CD14-positive monocyte (primary cell): ENCODE results near the gene PPP2R2D. TPM values are rescaled to one million over a fixed set of nuclear protein-coding genes. Genes with fewer than 3 reads are reported as not detected.

Source experiments
- DNase-seq, 3 donors: peaks; one replicate each; pipeline ENCODE4 v3.0.0-alpha.2; 2011 to 2022
- H2AFZ ChIP-seq: 2 replicates; pipeline ENCODE4 v1.6.0; 2012; ENCODE audit warnings: mild to moderate bottlenecking, low read depth, low read length, inconsistent platforms; ENCODE audit not compliant: insufficient read depth, poor library complexity, severe bottlenecking
- H3K27ac ChIP-seq, 2 donors: 1 replicate in 1 of 2; 2 replicates in 1 of 2; pipeline ENCODE4 v1.5.1; 2012 to 2013; ENCODE audit warnings: low read length in 2 of 2, control low read depth in 1 of 2, inconsistent platforms in 1 of 2, low read depth in 1 of 2, mild to moderate bottlenecking in 1 of 2
- H3K27me3 ChIP-seq, 2 donors: one replicate each; pipeline versions ENCODE4 v1.6.0 to v1.6.1; 2011 to 2013; ENCODE audit warnings: low read length in 2 of 2; ENCODE audit not compliant: control insufficient read depth in 2 of 2, insufficient read depth in 2 of 2
- H3K36me3 ChIP-seq, 2 donors: replicated peaks in 1 of 2; 1 replicate in 1 of 2; 2 replicates in 1 of 2; pipeline versions ENCODE4 v1.5.1 to v1.6.1; 2012 to 2013; ENCODE audit warnings: low read length in 2 of 2, control low read depth in 1 of 2, inconsistent platforms in 1 of 2, mild to moderate bottlenecking in 1 of 2; ENCODE audit not compliant: insufficient read depth in 2 of 2, control insufficient read depth in 1 of 2
- H3K4me1 ChIP-seq, 2 donors: 1 replicate in 1 of 2; 2 replicates in 1 of 2; pipeline versions ENCODE4 v1.5.1 to v1.6.1; 2012 to 2013; ENCODE audit warnings: low read length in 2 of 2, control low read depth in 1 of 2, inconsistent platforms in 1 of 2, mild to moderate bottlenecking in 1 of 2, moderate library complexity in 1 of 2; ENCODE audit not compliant: insufficient read depth in 2 of 2, control insufficient read depth in 1 of 2
- H3K4me2 ChIP-seq: replicated peaks from 2 replicates; pipeline ENCODE3; 2012; ENCODE audit warnings: low read length, moderate library complexity, mild to moderate bottlenecking; ENCODE audit not compliant: poor library complexity, severe bottlenecking; ENCODE audit errors: extremely low read depth
- H3K4me3 ChIP-seq, 3 experiments: fragments of 200-600 bp in 1 of 3; sonication (generic) in 1 of 3; replicated peaks in 1 of 3; 1 replicate in 2 of 3; 2 replicates in 1 of 3; pipeline ENCODE4 v1.5.1; 2011 to 2013; ENCODE audit warnings: low read length in 3 of 3, mild to moderate bottlenecking in 3 of 3, control low read depth in 2 of 3, low read depth in 2 of 3, inconsistent platforms in 1 of 3, moderate library complexity in 1 of 3
- H3K79me2 ChIP-seq: 2 replicates; pipeline ENCODE4 v1.6.0; 2012; ENCODE audit warnings: mild to moderate bottlenecking, control low read depth, inconsistent platforms, low read length, moderate library complexity; ENCODE audit not compliant: insufficient read depth
- H3K9ac ChIP-seq: 2 replicates; pipeline ENCODE4 v1.6.0; 2017; ENCODE audit warnings: low read length, mild to moderate bottlenecking; ENCODE audit not compliant: insufficient read depth, poor library complexity, severe bottlenecking
- H3K9me3 ChIP-seq, 2 donors: replicated peaks in 1 of 2; 1 replicate in 1 of 2; 2 replicates in 1 of 2; pipeline versions ENCODE4 v1.5.1 to v1.6.1; 2012 to 2013; ENCODE audit warnings: low read length in 2 of 2, control low read depth in 1 of 2; ENCODE audit not compliant: control insufficient read depth in 1 of 2, insufficient read depth in 1 of 2
- H4K20me1 ChIP-seq: 2 replicates; pipeline ENCODE4 v1.6.0; 2012; ENCODE audit warnings: mild to moderate bottlenecking, low read length, control low read depth, moderate library complexity; ENCODE audit not compliant: insufficient read depth
- H3K27ac Mint-ChIP-seq, 7 donors: one replicate each; pipeline ENCODE4 v1.8.0; 2020; ENCODE audit warnings: mild to moderate bottlenecking in 7 of 7, mixed read lengths in 7 of 7, moderate library complexity in 6 of 7, inconsistent platforms in 2 of 7
- H3K27me3 Mint-ChIP-seq, 3 donors: one replicate each; pipeline ENCODE4 v1.8.0; 2021 to 2022; ENCODE audit warnings: low read depth in 3 of 3, mild to moderate bottlenecking in 3 of 3, mixed read lengths in 3 of 3, moderate library complexity in 3 of 3, inconsistent platforms in 1 of 3
- H3K36me3 Mint-ChIP-seq, 2 donors: one replicate each; pipeline ENCODE4 v1.8.0; 2020; ENCODE audit warnings: mixed read lengths in 2 of 2, inconsistent platforms in 1 of 2, mild to moderate bottlenecking in 1 of 2
- H3K4me1 Mint-ChIP-seq: one replicate; pipeline ENCODE4 v1.8.0; 2020; ENCODE audit warnings: mild to moderate bottlenecking, mixed read lengths
- H3K4me3 Mint-ChIP-seq, 2 donors: one replicate each; pipeline ENCODE4 v1.8.0; 2020; ENCODE audit warnings: mild to moderate bottlenecking in 2 of 2, mixed read lengths in 2 of 2, moderate library complexity in 1 of 2
- H3K9me3 Mint-ChIP-seq, 7 donors: one replicate each; pipeline ENCODE4 v1.8.0; 2020 to 2022; ENCODE audit warnings: mixed read lengths in 7 of 7, mild to moderate bottlenecking in 6 of 7, moderate library complexity in 6 of 7, inconsistent platforms in 2 of 7
- CTCF ChIP-seq: fragments of 200-600 bp; IDR thresholded peaks from one replicate; pipeline ENCODE4 v1.8.0; 2022; ENCODE audit warnings: antibody characterized with exemption, mild to moderate bottlenecking
- WGBS: methylation state at CpG from one replicate; pipeline ENCODE4 v1.1.5; 2013; ENCODE audit warnings: missing lambda C conversion rate; ENCODE audit not compliant: insufficient coverage; 5-methylcytosine and 5-hydroxymethylcytosine counted together
- intact Hi-C, 2 donors: fragments of 100-400 bp; cut with micrococcal nuclease; formaldehyde crosslinking; loops; one replicate each; pipeline versions ENCODE4 v1.15.0 to v1.15.1; 2023
- polyA plus RNA-seq, 3 donors: library from polyadenylated mRNA; depleted of rRNA in 1 of 3; unstranded in 2 of 3; stranded (reverse) in 1 of 3; fragments of 300-500 nt in 2 of 3; fragments of >200 nt in 1 of 3; fragmentation: Illumina TruSeq in 2 of 3; gene quantifications; 1 replicate in 2 of 3; 2 replicates in 1 of 3; pipeline ENCODE4 v1.2.3, GENCODE V29; 2012 to 2021

The PPP2R2D gene
- polyA plus RNA-seq, 3 donors: 12.8 to 23.5 (median 12.9) TPM

GRCh38 chr10:131876017-131876416 lies 24.8 kb upstream of the PPP2R2D start:
- Histone ChIP-seq H3K9me3 (peaks cover 0 to 5% of the 10 kb centered on the region in 2 donors), H3K36me3 (no peaks in the 10 kb centered on the region), H3K4me1 (no peaks in the 10 kb centered on the region), H3K27me3 (no peaks in the 10 kb centered on the region), H2AFZ (no peak overlapping the region), H3K79me2 (no peaks in the 10 kb centered on the region), H3K27ac (no peak overlapping the region), H3K4me3 (no peak overlapping the region), H3K9ac (no peak overlapping the region), H4K20me1 (no peaks in the 10 kb centered on the region), H3K4me2 (no peak overlapping the region)
- H3K27me3 Mint-ChIP-seq: peaks cover 3 to 11% (median 9%) of the 10 kb centered on the region in 3 donors
- TF ChIP-seq CTCF: no peak
- H3K4me3 Mint-ChIP-seq: no peak overlapping the region
- 78% methylated on average over 3 of the region's 10 CpGs for WGBS
- intact Hi-C loops: no loop called here
- DNase-seq: no peak
- no peaks in the 10 kb centered on the region for H3K36me3 Mint-ChIP-seq
- peak overlapping the region in 1 of 7 donors; percentile 64 for H3K27ac Mint-ChIP-seq
- peaks cover 0 to 3% (median under 1%) of the 10 kb centered on the region in 7 donors for H3K9me3 Mint-ChIP-seq
- H3K4me1 Mint-ChIP-seq: peaks cover 3% of the 10 kb centered on the region

GRCh38 chr10:131876508-131876907 lies 24.3 kb upstream of the PPP2R2D start:
- Histone ChIP-seq H3K4me2 (no peak overlapping the region), H2AFZ (no peak overlapping the region), H3K27me3 (no peaks in the 10 kb centered on the region), H3K4me1 (no peaks in the 10 kb centered on the region), H3K36me3 (no peaks in the 10 kb centered on the region), H3K4me3 (no peak overlapping the region), H4K20me1 (no peaks in the 10 kb centered on the region), H3K9me3 (peaks cover 0 to 9% of the 10 kb centered on the region in 2 donors), H3K79me2 (no peaks in the 10 kb centered on the region), H3K27ac (no peak overlapping the region), H3K9ac (no peak overlapping the region)
- no peak for DNase-seq
- Mint-ChIP-seq H3K9me3 (peaks cover 0 to 7% (median 2%) of the 10 kb centered on the region in 7 donors), H3K4me1 (peaks cover 3% of the 10 kb centered on the region), H3K36me3 (no peaks in the 10 kb centered on the region), H3K27me3 (peaks cover 3 to 10% (median 9%) of the 10 kb centered on the region in 3 donors), H3K4me3 (no peak overlapping the region), H3K27ac (no peak overlapping the region)
- intact Hi-C loops: no loop called here
- WGBS: 90% methylated on average over 5 of the region's 7 CpGs
- TF ChIP-seq CTCF: no peak
